Stimulated activated CD4-positive, alpha-beta T cell treated with anti-CD3 and anti-CD28 coated beads, Interleukin-12 subunit alpha, Interleukin-12 subunit beta, amount 100 ng/mL, for 24 hours (primary cell): ENCODE data around the gene PML.
A peak's percentile ranks its signal among the peaks of the same experiment; 100 is the strongest.

ENCODE experiments used
- DNase-seq, 2 experiments: peaks; one replicate each; pipeline ENCODE4 v3.0.0-alpha.2; 2020; ENCODE audit warnings: low read depth in 2 of 2

The PML gene

DNA sequence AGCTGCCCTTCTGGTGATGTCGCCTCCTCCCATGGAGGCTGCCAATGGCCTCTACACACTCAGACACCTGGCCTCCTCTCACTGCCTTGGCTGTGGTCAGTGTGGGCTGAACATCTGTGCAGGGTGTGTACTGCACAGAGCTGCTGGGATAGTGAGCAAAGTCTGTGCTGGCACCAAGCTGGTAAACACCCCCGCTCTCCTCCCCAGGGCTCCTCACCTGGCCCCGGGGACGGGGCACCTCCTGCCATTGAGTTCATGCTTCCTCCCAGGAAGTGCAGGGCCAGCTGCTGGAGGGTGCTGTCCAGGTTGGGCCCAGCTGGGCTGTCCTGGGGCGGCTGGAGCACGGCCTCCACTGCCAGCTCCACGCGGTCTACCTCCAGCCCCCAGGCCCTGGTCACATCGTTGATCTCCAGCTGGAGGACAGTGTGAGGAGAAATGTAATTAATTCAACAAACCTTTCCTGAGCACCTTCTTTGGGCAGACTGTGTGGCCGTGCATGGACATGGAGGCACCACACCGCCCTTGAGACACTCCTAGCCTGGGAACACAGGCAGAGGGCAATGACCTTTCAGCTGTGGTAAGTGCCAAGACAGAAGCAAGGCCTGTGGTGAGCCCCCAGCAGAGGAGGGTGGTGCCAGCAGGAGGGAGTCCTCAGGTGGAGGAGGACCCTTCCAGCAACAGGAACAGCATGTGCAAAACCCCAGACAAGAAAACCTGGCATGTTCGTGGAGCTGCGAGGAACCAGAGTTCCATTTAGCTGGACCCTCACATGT lies 9.2 kb upstream of the PML start:
- no peak for DNase-seq

- no peak for DNase-seq
These were observed 8.3 kb upstream of the PML start for GRCh38 chr15:73986055-73986775.

DNA sequence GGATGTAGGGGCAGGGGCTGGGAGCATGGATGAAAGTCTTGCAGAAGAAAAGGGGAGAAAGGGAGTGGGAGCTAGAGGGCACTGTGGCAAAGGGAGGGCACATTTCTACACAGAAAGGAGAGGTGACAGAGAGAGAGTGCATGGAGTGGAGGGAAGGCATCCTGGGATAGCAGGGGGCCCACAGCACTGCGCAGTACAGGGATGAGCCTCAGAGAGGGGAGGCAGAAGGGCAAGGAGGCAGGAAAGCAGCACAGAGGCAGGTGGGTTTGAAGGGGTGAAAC lies 7.8 kb upstream of the PML start:
- DNase-seq: no peak

DNA sequence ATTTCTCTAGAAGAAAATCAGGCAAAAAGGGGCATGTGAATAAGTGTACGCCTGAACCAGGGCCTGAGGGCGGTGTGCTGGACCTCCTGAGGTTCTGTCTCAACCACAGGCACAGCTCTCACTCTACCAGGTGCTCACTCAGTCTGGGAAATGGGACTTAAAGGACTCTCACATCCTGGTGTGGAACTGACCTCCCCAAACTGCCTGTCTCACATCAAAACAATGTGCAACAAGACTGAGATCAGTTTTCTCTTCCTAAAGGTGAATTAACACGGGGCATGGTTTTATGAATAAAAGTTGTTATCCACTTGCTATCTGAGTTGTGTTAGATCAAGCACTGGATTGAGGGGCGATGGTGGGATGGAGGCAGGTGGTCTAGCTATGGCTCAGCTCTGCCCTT lies 7.3 kb upstream of the PML start:
- no peak for DNase-seq

GRCh38 chr15:73987681-73988444 lies 6.7 kb upstream of the PML start:
- DNase-seq: no peak

GRCh38 chr15:73988445-73988969 lies 6.0 kb upstream of the PML start:
- no peak for DNase-seq

- no peak for DNase-seq
These were observed 5.3 kb upstream of the PML start for GRCh38 chr15:73989001-73989798.

GRCh38 chr15:73990250-73991005 lies 4.1 kb upstream of the PML start:
- DNase-seq: no peak

DNA sequence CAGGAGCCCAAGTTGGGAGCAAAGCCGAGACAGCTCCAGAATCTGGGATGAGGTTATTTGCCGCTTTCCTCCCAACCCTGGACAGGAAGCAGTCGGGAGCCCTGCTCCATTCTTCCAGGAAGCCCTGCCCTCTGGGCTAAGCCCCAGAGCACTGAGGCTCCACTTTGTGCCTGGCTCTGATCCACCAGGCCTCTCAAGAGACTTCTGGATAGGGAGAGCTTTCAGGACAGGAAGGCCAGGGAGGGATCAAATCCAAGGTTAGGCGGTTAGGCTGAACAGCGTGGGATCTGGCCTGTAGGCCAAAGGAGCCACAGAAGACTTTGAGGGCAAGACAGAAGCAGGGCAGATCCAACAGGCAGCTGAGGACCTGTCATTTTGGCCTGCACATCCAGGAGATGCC lies 3.3 kb upstream of the PML start:
- DNase-seq: no peak

- peak; percentile 92 to 97 for DNase-seq
These were observed 2.6 kb upstream of the PML start, which contains the start of gene STOML1 for GRCh38 chr15:73991726-73992593. Gene STOML1, minus strand, starts transcription at chr15:73992295. Its CDS starts 72 bp downstream, at chr15:73992223.

GRCh38 chr15:73992594-73992898 lies 2.0 kb upstream of the PML start:
- no peak for DNase-seq

- no peak for DNase-seq
These were observed 1.1 kb upstream of the PML start for GRCh38 chr15:73993211-73993994.

GRCh38 chr15:73994912-73995622 lies 551 bp downstream of the PML start:
- DNase-seq: no peak

- DNase-seq: no peak
These were observed 1.8 kb downstream of the PML start for GRCh38 chr15:73996267-73996666.

DNA sequence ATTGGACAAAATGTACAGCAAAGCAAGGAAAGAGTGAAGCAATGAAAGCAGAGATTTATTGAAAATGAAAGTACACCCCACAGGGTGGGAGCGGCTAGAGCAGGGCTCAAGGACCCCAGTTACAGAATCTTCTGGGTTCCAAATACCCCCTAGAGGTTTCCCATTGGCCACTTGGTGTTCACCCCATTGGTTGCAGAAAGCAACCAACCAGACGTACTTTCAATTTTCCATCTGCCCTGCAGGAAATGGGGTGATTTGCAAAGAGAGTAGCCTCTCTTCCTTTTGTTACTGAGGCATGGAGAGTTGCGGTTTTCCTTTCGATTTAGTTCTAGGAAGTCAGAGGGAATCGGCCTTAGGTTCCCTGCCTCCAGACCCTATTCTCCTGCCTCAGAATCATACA lies 2.4 kb downstream of the PML start:
- no peak for DNase-seq

DNA sequence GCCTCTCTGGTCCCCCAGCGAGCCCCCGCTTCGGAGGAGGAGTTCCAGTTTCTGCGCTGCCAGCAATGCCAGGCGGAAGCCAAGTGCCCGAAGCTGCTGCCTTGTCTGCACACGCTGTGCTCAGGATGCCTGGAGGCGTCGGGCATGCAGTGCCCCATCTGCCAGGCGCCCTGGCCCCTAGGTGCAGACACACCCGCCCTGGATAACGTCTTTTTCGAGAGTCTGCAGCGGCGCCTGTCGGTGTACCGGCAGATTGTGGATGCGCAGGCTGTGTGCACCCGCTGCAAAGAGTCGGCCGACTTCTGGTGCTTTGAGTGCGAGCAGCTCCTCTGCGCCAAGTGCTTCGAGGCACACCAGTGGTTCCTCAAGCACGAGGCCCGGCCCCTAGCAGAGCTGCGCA lies 3.5 kb downstream of the PML start:
- DNase-seq: no peak

DNA sequence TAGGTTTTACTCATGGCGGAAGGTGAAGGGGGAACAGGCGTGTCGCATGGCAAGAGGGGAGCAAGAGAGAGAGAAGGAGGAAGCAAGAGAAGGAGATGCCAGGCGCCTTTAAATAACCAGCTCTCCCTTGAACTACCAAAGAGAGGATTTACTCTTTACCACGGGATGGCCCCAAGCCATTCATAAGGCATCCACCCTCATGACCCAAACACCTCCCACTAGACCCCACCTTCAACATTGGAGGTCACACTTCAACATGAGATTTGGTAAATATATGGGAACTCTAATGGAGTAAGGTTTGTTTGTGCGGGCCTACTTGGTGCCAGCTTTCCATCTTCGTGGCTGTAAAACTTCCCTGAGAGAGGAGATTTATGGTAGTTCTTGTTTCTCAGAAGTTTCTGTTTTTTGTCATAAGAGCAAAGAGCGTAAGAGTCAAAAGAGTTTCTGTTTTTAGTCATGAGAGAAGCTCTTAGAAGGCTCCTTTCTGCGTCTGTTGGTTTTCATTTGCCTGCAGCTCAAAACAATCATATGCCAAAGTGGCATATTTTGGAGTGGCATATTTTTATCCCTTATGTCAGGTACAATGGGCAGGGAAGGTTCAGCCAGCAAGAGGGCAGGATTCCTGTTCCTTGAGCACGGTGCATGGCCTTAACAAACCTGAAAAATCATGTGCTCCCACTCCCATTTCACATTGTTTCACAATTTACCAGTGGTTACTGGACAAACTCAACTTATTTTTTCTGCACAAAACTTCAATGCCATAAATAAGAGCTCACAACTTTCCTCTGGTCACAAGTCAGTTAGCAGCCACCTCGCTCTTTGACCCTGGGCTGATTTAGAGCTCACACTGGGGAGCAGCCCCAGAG lies 12.5 kb downstream of the PML start:
- DNase-seq: no peak
